ENCODE data around the gene SFXN4. TPM values are rescaled to one million over a fixed set of nuclear protein-coding genes. Genes with fewer than 3 reads are reported as not detected.

Gene SFXN4
- total and polyA plus RNA-seq, 9 of the 15 experiments (the other 6 are each of a cell fraction or from before 2014, with no cell fraction given) = 40.1 to 97.8 (median 54.5) TPM

DNA sequence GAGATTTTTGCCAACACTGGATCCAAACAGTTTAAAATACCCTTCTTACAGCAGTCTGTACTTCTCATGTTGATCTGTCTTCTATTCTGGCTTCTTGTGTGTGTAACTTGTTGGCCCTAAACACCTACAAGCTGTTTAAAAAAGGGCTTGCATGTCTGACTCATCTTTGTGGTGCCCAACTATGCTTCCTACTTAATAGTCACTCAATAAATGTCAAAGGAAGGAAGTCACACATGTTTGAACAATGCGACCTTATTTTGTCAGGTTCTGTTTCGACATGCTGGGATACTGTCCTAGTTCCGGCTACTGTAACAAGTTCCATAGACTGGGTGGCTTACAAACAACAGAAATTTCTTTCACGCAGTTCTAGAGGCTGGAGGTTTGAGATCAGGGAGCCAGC, 32.4 kb upstream of the SFXN4 start:
- Histone ChIP-seq H3K79me2 (ENCODE audit: control insufficient read depth, insufficient read depth, low read length) (no peaks in the 10 kb centered on the region), H3K4me3 (no peak overlapping the region), H3K4me1 (replicated peaks in 1 of 2; ENCODE audit: control insufficient read depth in 2 of 2, insufficient read depth in 2 of 2, low read length in 2 of 2) (peaks cover 0 to 9% of the 10 kb centered on the region in 2 experiments; a peak in 2 of 5 replicates), H2AFZ (ENCODE audit: low read depth, low read length) (no peak overlapping the region; the same call in 1 of the 2 replicates), H3K27ac (ENCODE audit: extremely low read depth, low read depth, low read length) (no peak overlapping the region), H4K20me1 (replicated peaks; ENCODE audit: control insufficient read depth, insufficient read depth, low read length) (no peaks in the 10 kb centered on the region), H3K4me2 (ENCODE audit: insufficient read depth, low read length) (no peak overlapping the region), H3K36me3 (ENCODE audit: control insufficient read depth, insufficient read depth, low read length) (no peaks in the 10 kb centered on the region), H3K9me3 (replicated peaks; ENCODE audit: control insufficient read depth, insufficient read depth, low read depth, low read length) (no peaks in the 10 kb centered on the region), H3K9me1 (ENCODE audit: control insufficient read depth, insufficient read depth, low read length) (no peaks in the 10 kb centered on the region), H3K9ac (ENCODE audit: insufficient read depth in 1 of 2, low read depth in 2 of 2, low read length in 2 of 2) (no peak overlapping the region), H3K27me3 (ENCODE audit: control insufficient read depth in 2 of 2, insufficient read depth in 2 of 2, low read length in 2 of 2) (no peaks in the 10 kb centered on the region)
- ATAC-seq = no peak
- in situ Hi-C loops (cut with MboI) (no loop called here), intact Hi-C loops (cut with micrococcal nuclease) (loop anchor here (2.0 to 5.0 kb wide), 4 partner anchors 59 to 404 kb away; no protein-coding TSS in a partner anchor)
- no TSS peak for BruUV-seq (replicated peaks)
- 71% methylated on average over 3 of the region's 4 CpGs for WGBS (ENCODE audit: insufficient coverage, low coverage, missing lambda C conversion rate)
- FAIRE-seq = no peak
- POLR2A ChIA-PET = interaction anchor here (1.0 kb wide), 1 partner anchor 21 kb away, joined by 4 read pairs; no protein-coding TSS in a partner anchor
- DNase-seq (ENCODE audit: extremely low read depth in 1 of 4, low spot score in 3 of 4) = no peak
- TF ChIP-seq ESRRA (IDR thresholded peaks at IDR 0.05; ENCODE audit: borderline replicate concordance, low read depth) (no peak), ZNF212 (CRISPR knock-in tag; IDR thresholded peaks at IDR 0.05) (no peak), FOS (IDR thresholded peaks at IDR 0.05; ENCODE audit: extremely low read depth, insufficient read length) (no peak), ZNF408 (CRISPR knock-in tag; IDR thresholded peaks at IDR 0.05; ENCODE audit: low read depth) (no peak), RBBP5 (IDR thresholded peaks at IDR 0.05; ENCODE audit: borderline replicate concordance, insufficient read depth, low read length, poor library complexity, severe bottlenecking) (no peak), MEF2A (IDR thresholded peaks at IDR 0.05; ENCODE audit: control insufficient read depth, low read depth, low read length) (no peak), TCF3 (CRISPR knock-in tag; IDR thresholded peaks at IDR 0.05) (no peak)
- TF ChIP-seq, protein P1, sequence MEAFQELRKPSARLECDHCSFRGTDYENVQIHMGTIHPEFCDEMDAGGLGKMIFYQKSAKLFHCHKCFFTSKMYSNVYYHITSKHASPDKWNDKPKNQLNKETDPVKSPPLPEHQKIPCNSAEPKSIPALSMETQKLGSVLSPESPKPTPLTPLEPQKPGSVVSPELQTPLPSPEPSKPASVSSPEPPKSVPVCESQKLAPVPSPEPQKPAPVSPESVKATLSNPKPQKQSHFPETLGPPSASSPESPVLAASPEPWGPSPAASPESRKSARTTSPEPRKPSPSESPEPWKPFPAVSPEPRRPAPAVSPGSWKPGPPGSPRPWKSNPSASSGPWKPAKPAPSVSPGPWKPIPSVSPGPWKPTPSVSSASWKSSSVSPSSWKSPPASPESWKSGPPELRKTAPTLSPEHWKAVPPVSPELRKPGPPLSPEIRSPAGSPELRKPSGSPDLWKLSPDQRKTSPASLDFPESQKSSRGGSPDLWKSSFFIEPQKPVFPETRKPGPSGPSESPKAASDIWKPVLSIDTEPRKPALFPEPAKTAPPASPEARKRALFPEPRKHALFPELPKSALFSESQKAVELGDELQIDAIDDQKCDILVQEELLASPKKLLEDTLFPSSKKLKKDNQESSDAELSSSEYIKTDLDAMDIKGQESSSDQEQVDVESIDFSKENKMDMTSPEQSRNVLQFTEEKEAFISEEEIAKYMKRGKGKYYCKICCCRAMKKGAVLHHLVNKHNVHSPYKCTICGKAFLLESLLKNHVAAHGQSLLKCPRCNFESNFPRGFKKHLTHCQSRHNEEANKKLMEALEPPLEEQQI (IDR thresholded peaks at IDR 0.05) = no peak
- CTCF ChIA-PET (ENCODE audit: low intra/inter-chr PET ratio) = interaction anchor here (0.8 to 4.4 kb wide), 4 partner anchors 219 to 248 kb away, joined by 3 to 21 read pairs (median 3); no protein-coding TSS in a partner anchor
